ENCODE measurements around the gene TSPAN9.

The TSPAN9 gene

DNA sequence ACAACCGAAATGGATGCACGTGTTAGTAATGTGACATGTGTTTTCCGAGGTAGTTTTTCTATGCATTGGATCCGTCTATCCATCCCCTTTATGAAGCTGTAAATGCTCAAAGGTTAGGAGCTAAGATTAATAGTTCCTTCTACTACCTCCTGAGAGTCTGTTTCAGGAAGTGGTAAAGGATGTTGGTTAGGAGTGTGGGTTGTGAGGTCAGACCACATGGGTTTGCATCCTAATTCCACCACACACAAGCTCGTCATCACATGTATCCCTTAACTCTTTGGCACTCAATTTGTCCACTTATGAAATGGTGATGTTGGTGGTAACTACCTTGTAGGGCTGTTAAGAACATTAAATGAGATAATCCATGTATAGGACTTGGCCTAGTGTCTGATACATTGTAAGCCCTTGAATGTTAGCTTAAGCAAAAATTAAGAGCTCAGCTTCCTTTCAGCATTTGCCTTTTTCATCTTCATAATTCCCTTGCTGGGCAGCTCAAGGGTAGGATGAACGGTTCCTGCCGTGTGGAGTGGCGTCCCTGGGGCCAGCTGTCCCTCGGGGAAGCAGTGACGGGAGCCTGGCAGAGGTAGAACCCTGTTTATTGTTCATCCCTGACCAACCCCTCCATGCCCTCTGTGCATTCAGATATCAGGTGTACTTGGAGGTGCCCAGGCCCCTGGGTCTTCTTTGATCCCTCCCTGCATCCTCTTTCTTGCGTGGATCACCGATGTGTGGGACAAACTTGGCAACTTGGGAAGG is 52.3 kb downstream of the TSPAN9 start:
- Histone ChIP-seq H3K36me3 (ENCODE audit: control insufficient read depth in 4 of 4, insufficient read depth in 4 of 4, low read length in 3 of 4) (no peaks in the 10 kb centered on the region), H3K9me3 (ENCODE audit: control extremely low read depth in 1 of 5, control insufficient read depth in 4 of 5, insufficient read depth in 2 of 5, low read depth in 1 of 5, low read length in 4 of 5) (peaks cover 6 to 30% (median 15%) of the 10 kb centered on the region in 5 experiments), H3K4me3 (ENCODE audit: control insufficient read depth in 1 of 7, extremely low read depth in 1 of 7, insufficient read depth in 4 of 7, low read depth in 2 of 7, low read length in 6 of 7) (peak overlapping the region in 1 of 7 experiments; percentile 6), H3K4me1 (ENCODE audit: control extremely low read depth in 1 of 4, control insufficient read depth in 4 of 4, insufficient read depth in 4 of 4, low read length in 3 of 4) (peaks cover 0 to 14% (median 13%) of the 10 kb centered on the region in 4 experiments), H3K27me3 (replicated peaks in 2 of 5; ENCODE audit: control insufficient read depth in 4 of 5, insufficient read depth in 5 of 5, low read length in 4 of 5) (peaks cover 11 to 92% (median 31%) of the 10 kb centered on the region in 5 experiments), H3K27ac (ENCODE audit: insufficient read depth in 1 of 2, low read depth in 1 of 2, low read length in 2 of 2, poor library complexity in 1 of 2, severe bottlenecking in 2 of 2) (no peak overlapping the region)
- ChIA-PET CTCF (interaction anchor here (1.2 to 1.4 kb wide), 2 partner anchors 10 to 146 kb away, joined by 3 to 7 read pairs; no protein-coding TSS in a partner anchor), POLR2A (no interaction called here)
- WGBS (ENCODE audit: insufficient coverage): 36% methylated on average over 7 of the region's 12 CpGs
- peak; percentile 90 to 94 (median 92) for DNase-seq

DNA sequence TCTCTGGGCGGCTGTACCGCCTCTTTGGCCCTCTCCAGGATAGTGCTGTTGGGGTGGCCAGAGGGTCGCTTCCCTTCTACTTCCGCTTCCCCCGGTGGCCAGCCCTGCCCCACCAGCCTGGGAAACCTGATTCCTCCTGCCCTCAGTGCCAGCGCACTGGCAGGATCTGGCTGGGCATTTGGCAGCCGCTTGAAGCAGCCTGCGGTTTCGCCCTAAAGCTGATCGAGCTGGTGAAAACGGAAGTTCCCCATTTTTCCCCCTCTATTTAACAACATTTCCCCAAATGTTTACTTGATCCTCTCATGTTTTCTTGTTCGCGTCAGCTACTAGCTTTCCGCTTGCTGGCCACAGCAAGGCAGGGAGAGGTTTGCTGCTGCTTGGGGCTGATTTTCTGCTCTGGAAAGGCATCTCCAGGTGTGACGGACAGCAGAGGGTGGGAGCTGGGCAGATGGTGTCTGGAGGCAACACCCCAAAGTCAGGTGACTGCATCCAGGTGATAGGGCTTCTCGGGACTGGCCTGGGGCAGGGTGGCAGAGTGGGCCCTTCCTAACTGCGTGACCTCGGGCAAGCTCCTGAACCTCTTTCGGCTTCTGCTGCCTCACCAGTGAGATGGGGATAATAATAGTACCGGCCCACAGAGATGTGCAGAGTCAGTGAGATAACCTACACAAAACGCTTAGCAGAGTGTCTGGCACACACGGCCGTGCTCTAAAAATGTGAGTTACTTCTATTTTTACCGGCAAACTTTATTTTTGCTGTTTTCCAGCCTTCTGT is 53.1 kb downstream of the TSPAN9 start:
- H3K9me3 ChIP-seq (ENCODE audit: control extremely low read depth in 1 of 5, control insufficient read depth in 4 of 5, insufficient read depth in 2 of 5, low read depth in 1 of 5, low read length in 4 of 5): peaks cover under 1 to 23% (median 7%) of the 10 kb centered on the region in 5 experiments
- DNase-seq: peak; percentile 52 to 83 (median 80)
- peaks cover 0 to 14% (median 13%) of the 10 kb centered on the region in 4 experiments for H3K4me1 ChIP-seq (ENCODE audit: control extremely low read depth in 1 of 4, control insufficient read depth in 4 of 4, insufficient read depth in 4 of 4, low read length in 3 of 4)
- POLR2A ChIA-PET: no interaction called here
- H3K36me3 ChIP-seq (ENCODE audit: control insufficient read depth in 4 of 4, insufficient read depth in 4 of 4, low read length in 3 of 4): no peaks in the 10 kb centered on the region
- 35% methylated on average over 20 of the region's 24 CpGs for WGBS (ENCODE audit: insufficient coverage)
- H3K27me3 ChIP-seq (replicated peaks in 2 of 5; ENCODE audit: control insufficient read depth in 4 of 5, insufficient read depth in 5 of 5, low read length in 4 of 5): peaks cover 11 to 92% (median 33%) of the 10 kb centered on the region in 5 experiments
- H3K27ac ChIP-seq (ENCODE audit: insufficient read depth in 1 of 2, low read depth in 1 of 2, low read length in 2 of 2, poor library complexity in 1 of 2, severe bottlenecking in 2 of 2): no peak overlapping the region
- CTCF ChIA-PET: interaction anchor here (1.2 to 1.4 kb wide), 3 partner anchors 9 to 145 kb away, joined by 3 to 7 read pairs (median 3); no protein-coding TSS in a partner anchor
- peak overlapping the region in 2 of 7 experiments; percentile 2 to 6 for H3K4me3 ChIP-seq (ENCODE audit: control insufficient read depth in 1 of 7, extremely low read depth in 1 of 7, insufficient read depth in 4 of 7, low read depth in 2 of 7, low read length in 6 of 7)

DNA sequence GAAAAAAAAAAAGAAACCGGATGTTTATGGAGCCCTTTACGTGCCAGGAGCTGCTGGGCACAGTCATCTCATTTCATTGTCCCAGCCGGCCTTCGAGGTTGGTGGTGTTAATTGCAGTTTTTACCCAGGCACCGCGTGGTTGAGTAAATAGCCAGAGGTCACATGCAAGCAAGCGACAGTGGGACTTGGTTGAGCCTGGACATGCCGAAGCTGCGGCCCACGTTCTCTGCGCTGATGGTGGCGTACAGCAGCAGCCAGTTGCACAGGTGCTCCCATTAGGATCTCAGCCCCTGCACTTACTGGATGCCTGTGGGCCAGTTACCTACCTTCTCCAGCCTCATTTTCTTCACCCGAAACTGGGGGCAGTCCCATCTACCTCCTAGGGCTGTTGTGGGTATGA is 54.0 kb downstream of the TSPAN9 start:
- no peak for DNase-seq
- ChIA-PET POLR2A (no interaction called here), CTCF (interaction anchor here (1.2 to 1.3 kb wide), 2 partner anchors 10 to 72 kb away, joined by 3 read pairs; no protein-coding TSS in a partner anchor)
- peaks cover 0 to 14% (median under 1%) of the 10 kb centered on the region in 5 experiments for H3K9me3 ChIP-seq (ENCODE audit: control extremely low read depth in 1 of 5, control insufficient read depth in 4 of 5, insufficient read depth in 2 of 5, low read depth in 1 of 5, low read length in 4 of 5)
- WGBS (ENCODE audit: insufficient coverage): 90% methylated on average over 8 of the region's 13 CpGs
- peaks cover 4 to 88% (median 29%) of the 10 kb centered on the region in 5 experiments for H3K27me3 ChIP-seq (replicated peaks in 2 of 5; ENCODE audit: control insufficient read depth in 4 of 5, insufficient read depth in 5 of 5, low read length in 4 of 5)
- no peaks in the 10 kb centered on the region for H3K36me3 ChIP-seq (ENCODE audit: control insufficient read depth in 4 of 4, insufficient read depth in 4 of 4, low read length in 3 of 4)
- peaks cover 0 to 14% (median 13%) of the 10 kb centered on the region in 4 experiments for H3K4me1 ChIP-seq (ENCODE audit: control extremely low read depth in 1 of 4, control insufficient read depth in 4 of 4, insufficient read depth in 4 of 4, low read length in 3 of 4)
- no peak overlapping the region for H3K4me3 ChIP-seq (ENCODE audit: control insufficient read depth in 1 of 7, extremely low read depth in 1 of 7, insufficient read depth in 4 of 7, low read depth in 2 of 7, low read length in 6 of 7)
- H3K27ac ChIP-seq (ENCODE audit: insufficient read depth in 1 of 2, low read depth in 1 of 2, low read length in 2 of 2, poor library complexity in 1 of 2, severe bottlenecking in 2 of 2): no peak overlapping the region

DNA sequence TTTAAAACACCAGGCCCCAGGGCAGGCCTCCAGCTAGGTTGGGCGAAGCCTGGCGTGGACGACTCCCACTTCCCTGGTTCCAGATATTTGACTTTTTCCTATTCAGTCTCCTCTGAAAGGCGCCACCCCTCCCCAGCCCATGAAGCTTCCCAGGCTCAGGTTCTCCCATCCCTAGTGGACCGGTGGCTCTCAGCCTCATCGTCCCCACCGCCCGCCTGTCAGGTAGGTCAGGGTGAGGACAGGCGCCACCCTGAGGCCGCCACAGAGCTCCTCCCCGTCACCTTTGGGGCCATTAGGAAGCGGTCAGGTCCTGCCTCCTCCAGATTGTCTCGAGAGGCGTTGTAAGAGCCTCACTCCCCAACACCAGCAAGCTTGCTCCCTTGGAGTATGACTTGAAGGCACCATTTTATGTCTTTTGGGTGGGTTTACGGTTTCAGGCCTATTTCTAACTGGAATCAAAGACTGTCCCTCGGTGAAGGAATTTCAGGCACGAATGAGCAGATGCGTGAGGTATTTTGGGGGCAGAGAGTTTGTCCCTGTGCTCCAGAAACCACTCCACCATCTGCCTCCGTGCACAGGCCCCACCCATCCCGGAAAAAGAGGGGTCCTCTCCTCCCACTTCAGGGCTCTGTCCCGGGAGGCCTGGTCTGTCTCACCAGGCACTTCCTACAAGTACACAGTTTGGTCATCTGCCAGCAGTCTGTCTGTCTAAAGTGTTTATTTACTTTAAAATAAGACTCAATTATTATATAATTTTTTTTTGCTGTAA is 55.6 kb downstream of the TSPAN9 start:
- Histone ChIP-seq H3K4me1 (ENCODE audit: control extremely low read depth in 1 of 4, control insufficient read depth in 4 of 4, insufficient read depth in 4 of 4, low read length in 3 of 4) (peaks cover 0 to 14% (median 13%) of the 10 kb centered on the region in 4 experiments), H3K4me3 (ENCODE audit: control insufficient read depth in 1 of 7, extremely low read depth in 1 of 7, insufficient read depth in 4 of 7, low read depth in 2 of 7, low read length in 6 of 7) (no peak overlapping the region), H3K27ac (ENCODE audit: insufficient read depth in 1 of 2, low read depth in 1 of 2, low read length in 2 of 2, poor library complexity in 1 of 2, severe bottlenecking in 2 of 2) (no peak overlapping the region), H3K36me3 (ENCODE audit: control insufficient read depth in 4 of 4, insufficient read depth in 4 of 4, low read length in 3 of 4) (no peaks in the 10 kb centered on the region), H3K27me3 (replicated peaks in 2 of 5; ENCODE audit: control insufficient read depth in 4 of 5, insufficient read depth in 5 of 5, low read length in 4 of 5) (peaks cover 4 to 91% (median 34%) of the 10 kb centered on the region in 5 experiments), H3K9me3 (ENCODE audit: control extremely low read depth in 1 of 5, control insufficient read depth in 4 of 5, insufficient read depth in 2 of 5, low read depth in 1 of 5, low read length in 4 of 5) (peaks cover 0 to 6% (median 0%) of the 10 kb centered on the region in 5 experiments)
- POLR2A ChIA-PET: no interaction called here
- peak in 1 of 3 donors; percentile 18 for DNase-seq
- CTCF ChIA-PET: interaction anchor here (0.6 to 9.3 kb wide), 8 partner anchors 11 to 144 kb away, joined by 3 to 132 read pairs (median 4); no protein-coding TSS in a partner anchor
- 61% methylated on average over 14 of the region's 21 CpGs for WGBS (ENCODE audit: insufficient coverage)

DNA sequence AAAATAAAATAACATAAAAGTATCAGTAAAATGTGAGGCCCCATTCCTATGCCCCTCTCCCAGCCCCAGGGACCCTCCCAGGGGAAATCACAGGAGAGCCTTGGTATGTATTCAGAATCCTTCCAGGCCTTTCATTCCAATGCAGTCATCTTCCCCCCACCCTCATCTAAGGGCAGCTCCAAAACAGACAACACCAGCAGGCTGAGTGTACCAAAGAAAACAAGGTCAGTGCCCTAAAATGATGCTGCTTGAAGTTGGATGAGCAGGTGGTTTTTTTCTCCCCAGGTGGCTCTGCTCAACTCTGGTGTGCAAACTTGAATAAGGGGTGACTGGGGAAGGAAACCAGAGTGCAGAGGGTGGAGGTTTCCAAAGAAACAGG is 56.2 kb downstream of the TSPAN9 start:
- ChIA-PET POLR2A (no interaction called here), CTCF (interaction anchor here (0.6 to 9.3 kb wide), 7 partner anchors 11 to 143 kb away, joined by 3 to 132 read pairs (median 5); no protein-coding TSS in a partner anchor)
- peaks cover 0 to 14% (median 13%) of the 10 kb centered on the region in 4 experiments for H3K4me1 ChIP-seq (ENCODE audit: control extremely low read depth in 1 of 4, control insufficient read depth in 4 of 4, insufficient read depth in 4 of 4, low read length in 3 of 4)
- DNase-seq: no peak
- no peak overlapping the region for H3K27ac ChIP-seq (ENCODE audit: insufficient read depth in 1 of 2, low read depth in 1 of 2, low read length in 2 of 2, poor library complexity in 1 of 2, severe bottlenecking in 2 of 2)
- H3K9me3 ChIP-seq (ENCODE audit: control extremely low read depth in 1 of 5, control insufficient read depth in 4 of 5, insufficient read depth in 2 of 5, low read depth in 1 of 5, low read length in 4 of 5): peaks cover 0 to 5% (median 0%) of the 10 kb centered on the region in 5 experiments
- no peaks in the 10 kb centered on the region for H3K36me3 ChIP-seq (ENCODE audit: control insufficient read depth in 4 of 4, insufficient read depth in 4 of 4, low read length in 3 of 4)
- H3K4me3 ChIP-seq (ENCODE audit: control insufficient read depth in 1 of 7, extremely low read depth in 1 of 7, insufficient read depth in 4 of 7, low read depth in 2 of 7, low read length in 6 of 7): no peak overlapping the region
- H3K27me3 ChIP-seq (replicated peaks in 2 of 5; ENCODE audit: control insufficient read depth in 4 of 5, insufficient read depth in 5 of 5, low read length in 4 of 5): peaks cover 4 to 91% (median 33%) of the 10 kb centered on the region in 5 experiments

DNA sequence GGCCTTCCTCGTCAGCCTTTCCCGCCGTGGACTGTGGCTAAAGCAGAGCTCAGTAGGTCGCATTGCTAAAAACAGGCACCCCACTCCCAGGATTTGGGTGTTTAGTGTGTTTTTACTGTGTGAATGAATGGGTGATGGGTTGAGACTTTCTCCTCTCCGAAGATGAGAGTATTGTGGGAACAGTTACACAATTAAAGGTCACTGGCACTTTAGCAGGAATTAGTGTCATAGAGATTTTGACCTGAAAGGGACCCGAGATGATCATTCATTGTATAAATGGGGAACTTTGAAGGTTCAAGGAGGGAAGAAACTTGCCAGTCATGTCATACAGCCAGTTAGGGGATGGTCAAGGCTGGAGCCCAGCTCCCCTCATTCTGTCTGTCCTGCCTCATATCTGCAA is 56.9 kb downstream of the TSPAN9 start:
- DNase-seq: no peak
- H3K4me1 ChIP-seq (ENCODE audit: control extremely low read depth in 1 of 4, control insufficient read depth in 4 of 4, insufficient read depth in 4 of 4, low read length in 3 of 4): peaks cover 0 to 14% (median 13%) of the 10 kb centered on the region in 4 experiments
- H3K4me3 ChIP-seq (ENCODE audit: control insufficient read depth in 1 of 7, extremely low read depth in 1 of 7, insufficient read depth in 4 of 7, low read depth in 2 of 7, low read length in 6 of 7): no peak overlapping the region
- H3K27me3 ChIP-seq (replicated peaks in 2 of 5; ENCODE audit: control insufficient read depth in 4 of 5, insufficient read depth in 5 of 5, low read length in 4 of 5): peaks cover 4 to 92% (median 33%) of the 10 kb centered on the region in 5 experiments
- no peak overlapping the region for H3K27ac ChIP-seq (ENCODE audit: insufficient read depth in 1 of 2, low read depth in 1 of 2, low read length in 2 of 2, poor library complexity in 1 of 2, severe bottlenecking in 2 of 2)
- no peaks in the 10 kb centered on the region for H3K36me3 ChIP-seq (ENCODE audit: control insufficient read depth in 4 of 4, insufficient read depth in 4 of 4, low read length in 3 of 4)
- peaks cover 0 to under 1% (median 0%) of the 10 kb centered on the region in 5 experiments for H3K9me3 ChIP-seq (ENCODE audit: control extremely low read depth in 1 of 5, control insufficient read depth in 4 of 5, insufficient read depth in 2 of 5, low read depth in 1 of 5, low read length in 4 of 5)
- POLR2A ChIA-PET: no interaction called here
- CTCF ChIA-PET: interaction anchor here (0.7 to 9.3 kb wide), 12 partner anchors 12 to 166 kb away, joined by 3 to 132 read pairs (median 4); no protein-coding TSS in a partner anchor
- WGBS (ENCODE audit: insufficient coverage): 81% methylated on average over 4 of the region's 6 CpGs

All from common myeloid progenitor, CD34-positive (primary cell).